Measurements from ENCODE around the gene INPP5A.

- TF ChIP-seq, protein P1, sequence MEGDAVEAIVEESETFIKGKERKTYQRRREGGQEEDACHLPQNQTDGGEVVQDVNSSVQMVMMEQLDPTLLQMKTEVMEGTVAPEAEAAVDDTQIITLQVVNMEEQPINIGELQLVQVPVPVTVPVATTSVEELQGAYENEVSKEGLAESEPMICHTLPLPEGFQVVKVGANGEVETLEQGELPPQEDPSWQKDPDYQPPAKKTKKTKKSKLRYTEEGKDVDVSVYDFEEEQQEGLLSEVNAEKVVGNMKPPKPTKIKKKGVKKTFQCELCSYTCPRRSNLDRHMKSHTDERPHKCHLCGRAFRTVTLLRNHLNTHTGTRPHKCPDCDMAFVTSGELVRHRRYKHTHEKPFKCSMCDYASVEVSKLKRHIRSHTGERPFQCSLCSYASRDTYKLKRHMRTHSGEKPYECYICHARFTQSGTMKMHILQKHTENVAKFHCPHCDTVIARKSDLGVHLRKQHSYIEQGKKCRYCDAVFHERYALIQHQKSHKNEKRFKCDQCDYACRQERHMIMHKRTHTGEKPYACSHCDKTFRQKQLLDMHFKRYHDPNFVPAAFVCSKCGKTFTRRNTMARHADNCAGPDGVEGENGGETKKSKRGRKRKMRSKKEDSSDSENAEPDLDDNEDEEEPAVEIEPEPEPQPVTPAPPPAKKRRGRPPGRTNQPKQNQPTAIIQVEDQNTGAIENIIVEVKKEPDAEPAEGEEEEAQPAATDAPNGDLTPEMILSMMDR (IDR thresholded peaks at IDR 0.05; ENCODE audit: poor library complexity) = no peak
- no peak for TF ChIP-seq EZH2 (IDR thresholded peaks at IDR 0.05; ENCODE audit: borderline replicate concordance)
Measured at GRCh38 chr10:132538790-132539421, 1.3 kb downstream of the INPP5A start.
